Hindlimb muscle (tissue), 1 donor: ENCODE data around the gene RAD51B. TPM values are rescaled to one million over a fixed set of nuclear protein-coding genes. Genes with fewer than 3 reads are reported as not detected.
"Not testable (repeated sequence)": the region's sequence is repeated elsewhere in the genome, so short reads cannot be mapped to it uniquely, and the experiment has no call there.

Source experiments
- DNase-seq: peaks from one replicate; pipeline ENCODE4 v3.0.0-alpha.2; 2013
- polyA plus RNA-seq: library from polyadenylated mRNA; unstranded; fragments of 120-200 nt; gene quantifications from one replicate; pipeline ENCODE4 v1.2.1, GENCODE V29; 2013; ENCODE audit not compliant: insufficient read length

Gene RAD51B
- polyA plus RNA-seq, 1 donor = 10.2 TPM

DNA sequence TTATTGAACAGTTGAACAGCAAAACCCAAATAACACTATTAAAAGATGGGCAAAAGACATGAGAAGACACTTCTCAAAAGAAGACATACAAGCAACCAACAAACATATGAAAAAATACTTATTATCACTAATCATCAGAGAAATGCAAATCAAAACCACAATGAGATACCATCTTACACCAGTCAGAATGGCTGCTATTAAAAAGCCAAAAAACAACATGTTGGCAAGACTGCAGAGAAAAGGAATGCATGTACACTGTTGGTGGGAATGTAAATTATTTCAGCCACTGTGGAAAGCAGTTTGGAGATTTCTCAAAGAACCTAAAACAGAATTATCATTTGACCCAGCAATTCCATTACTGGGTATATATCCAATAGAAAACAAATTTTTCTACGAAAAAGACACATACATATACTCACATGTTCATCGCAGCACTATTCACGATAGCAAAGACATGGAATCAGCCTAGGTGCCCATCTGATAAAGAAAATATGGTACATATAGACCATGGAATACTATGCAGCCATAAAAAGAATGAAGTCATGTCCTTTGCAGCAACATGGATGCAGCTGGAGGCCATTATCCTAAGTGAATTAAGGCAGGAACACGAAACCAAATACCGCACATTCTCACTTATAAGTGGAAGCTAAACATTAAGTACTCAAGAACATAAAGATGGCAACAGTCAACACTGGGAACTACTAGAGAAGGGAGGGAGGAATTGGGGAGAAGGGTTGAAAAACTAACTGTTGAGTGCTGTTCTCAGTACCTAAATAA lies 367.1 kb downstream of the RAD51B start:
- DNase-seq = not testable (repeated sequence)

DNA sequence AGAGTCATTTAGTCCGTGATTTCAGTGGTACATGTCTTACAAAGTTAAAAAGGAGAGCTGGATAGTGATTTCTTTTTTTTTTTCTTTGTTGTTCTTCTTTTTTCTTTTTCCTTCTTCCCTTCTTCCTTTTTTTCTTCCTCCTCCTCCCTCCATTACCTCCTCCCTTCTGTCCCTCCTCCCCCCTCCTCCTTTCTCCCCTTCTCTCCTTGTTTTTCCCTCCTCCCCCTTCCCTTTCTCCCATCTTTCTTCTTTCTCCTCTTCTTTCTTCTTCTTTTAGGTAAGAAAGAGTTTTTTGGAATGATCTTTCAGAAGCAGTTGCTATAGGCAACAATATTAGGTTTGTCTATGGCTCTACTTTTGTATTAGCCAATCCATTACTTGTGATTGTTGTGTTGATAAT lies 368.6 kb downstream of the RAD51B start:
- no peak for DNase-seq

DNA sequence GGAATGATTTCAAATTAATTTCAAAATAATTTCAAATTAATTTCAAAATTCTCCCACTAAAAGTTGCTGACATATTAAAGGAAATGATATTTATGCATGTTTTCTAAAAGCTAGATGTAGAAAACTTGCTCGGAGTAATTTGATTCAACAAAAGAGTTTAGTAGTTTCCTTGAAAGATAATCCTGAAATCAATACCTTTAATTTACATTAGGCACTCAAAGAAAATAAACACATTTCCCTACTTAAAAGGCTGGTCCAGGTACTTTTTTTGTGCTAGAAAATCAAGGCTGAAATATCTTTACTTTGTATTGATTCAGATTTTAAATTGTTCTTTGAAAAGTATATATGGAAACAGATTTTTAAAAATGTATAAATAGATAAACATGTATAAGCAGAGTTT lies 370.5 kb downstream of the RAD51B start:
- no peak for DNase-seq

DNA sequence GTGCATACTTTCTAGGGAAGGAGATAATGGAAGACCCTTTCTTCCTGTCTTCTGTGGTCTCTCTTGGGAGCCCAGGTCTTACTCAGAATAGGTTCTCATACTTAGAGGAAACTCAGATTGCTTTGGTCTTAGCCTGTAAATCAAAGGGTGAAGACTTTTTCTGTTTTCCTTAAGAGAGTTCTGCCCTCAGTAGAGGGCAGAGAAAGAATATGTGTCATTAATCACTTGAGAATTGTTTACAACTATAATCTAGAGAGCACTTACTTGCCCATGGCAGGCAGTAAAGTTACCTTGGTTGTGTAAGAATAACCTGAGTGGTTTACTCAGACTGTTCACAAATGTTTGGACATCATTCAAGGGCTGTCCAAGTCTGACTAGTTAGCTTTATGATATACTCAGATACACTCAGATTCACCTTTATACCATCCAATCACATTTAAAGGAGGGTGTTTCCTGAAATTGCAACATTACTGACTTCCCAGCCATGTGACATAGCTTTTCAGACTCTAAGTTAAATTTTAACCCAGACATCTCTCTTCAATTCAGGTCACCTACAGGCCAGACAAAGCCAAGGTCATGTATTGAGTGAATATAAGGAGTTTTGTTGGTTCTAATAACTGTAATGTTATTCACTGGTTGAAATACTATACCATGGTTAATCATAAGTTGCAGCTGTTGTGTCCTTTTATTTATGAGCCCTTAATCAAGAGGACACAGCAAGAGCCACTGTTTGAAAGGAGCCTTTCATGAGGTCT lies 372.2 kb downstream of the RAD51B start:
- no peak for DNase-seq

DNA sequence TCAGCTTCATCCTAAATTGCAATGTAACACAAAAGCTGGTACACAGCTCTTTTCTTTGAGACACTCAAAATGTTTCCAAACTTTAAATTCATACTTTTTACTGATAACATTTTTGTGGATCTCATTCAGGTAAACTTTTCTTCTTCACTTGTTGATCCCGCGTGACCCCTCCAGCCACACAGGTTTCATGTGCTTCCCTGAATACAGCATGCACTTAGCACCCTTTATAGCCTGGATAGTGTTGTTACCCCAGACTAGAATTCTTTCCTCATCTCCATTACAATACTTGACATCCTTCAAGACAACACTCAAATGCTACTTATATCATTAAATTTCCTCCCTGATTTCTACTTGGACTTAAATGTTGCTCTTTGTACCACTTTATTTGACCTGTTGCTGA lies 373.4 kb downstream of the RAD51B start:
- no peak for DNase-seq

DNA sequence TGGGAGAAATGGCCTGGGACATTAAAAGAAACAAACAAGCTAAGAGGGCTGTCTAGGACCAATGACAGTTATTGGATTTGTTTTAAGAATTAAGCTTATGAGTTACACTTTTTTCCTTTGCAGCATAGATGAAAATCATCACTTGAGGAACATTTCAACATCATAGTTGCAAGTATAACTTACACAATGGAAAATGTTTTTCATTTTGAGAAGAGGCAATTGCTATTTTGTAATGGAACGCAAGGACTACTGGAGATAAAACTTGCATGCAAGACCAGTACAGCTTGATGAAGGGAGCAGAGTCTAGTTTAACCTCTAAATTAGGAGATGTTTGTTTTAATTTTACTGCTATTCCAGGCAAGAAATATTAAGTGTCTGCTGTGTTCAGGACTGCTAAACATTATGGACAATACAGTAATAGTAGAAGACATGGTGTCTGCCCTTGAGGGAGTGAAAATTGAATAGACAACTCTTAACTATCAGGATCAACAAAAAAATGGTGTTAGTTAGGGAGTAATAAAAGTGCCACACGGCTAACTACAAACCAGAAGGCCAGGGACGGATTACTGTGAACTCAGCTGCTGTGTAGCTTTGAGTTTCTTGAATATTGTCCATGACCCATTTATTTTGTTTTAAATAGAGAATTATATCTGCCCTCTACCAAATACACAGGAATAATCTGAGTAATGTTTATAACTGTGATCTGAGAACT lies 374.5 kb downstream of the RAD51B start:
- DNase-seq = no peak

DNA sequence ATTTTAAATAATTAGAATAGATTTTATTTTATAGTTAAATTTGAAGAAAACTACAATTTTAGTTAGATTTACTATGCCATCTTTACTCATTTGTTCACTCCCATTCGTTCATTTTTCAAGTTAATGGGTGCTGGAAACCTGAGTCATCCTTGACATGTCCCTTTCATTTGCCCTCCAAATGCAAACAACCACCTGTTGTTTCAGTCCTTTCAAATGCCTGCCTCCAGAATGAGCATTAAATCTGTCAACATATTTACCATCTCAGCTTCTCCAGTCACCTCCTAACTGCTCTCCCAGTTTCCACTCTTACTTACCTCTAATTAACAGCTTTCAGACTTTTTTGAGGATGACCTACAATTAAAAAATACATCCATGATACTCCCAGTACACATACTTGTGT lies 375.5 kb downstream of the RAD51B start:
- no peak for DNase-seq

DNA sequence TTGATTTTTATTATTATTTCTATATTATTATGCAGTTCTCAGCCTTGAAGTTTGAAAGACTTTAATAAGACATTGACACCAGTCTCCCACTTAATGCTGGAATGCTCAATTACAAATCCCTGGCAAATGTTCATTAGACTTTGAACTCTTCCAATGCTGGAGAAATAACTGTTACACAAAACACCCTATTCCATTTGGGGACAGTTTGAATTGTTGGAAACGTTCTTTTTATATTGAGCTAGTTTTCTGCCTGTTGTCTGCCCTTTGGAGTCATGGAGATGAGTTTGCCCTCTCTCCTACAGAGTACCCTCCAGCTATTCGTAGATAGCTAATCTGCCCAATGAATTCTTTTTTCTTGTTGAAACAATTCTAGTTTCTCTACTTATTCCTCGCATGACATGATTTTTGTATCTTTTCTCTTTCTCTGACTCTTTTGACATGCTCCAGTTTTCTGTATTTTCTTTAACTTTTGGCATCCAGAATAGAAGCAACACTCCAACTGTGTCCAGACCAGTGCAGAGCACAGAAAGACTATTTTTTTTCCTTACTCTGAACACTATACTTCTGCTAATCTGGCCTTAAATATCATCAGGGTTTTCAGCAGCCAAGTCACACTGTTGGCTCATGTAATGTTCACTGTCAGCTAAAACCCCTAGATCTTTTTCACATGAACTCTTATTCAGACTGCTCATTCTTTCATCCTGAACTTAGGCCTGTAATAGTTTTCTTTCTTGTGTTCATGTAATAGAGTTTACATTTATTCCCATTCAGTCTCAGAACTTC lies 379.3 kb downstream of the RAD51B start:
- peak; percentile 49 for DNase-seq

DNA sequence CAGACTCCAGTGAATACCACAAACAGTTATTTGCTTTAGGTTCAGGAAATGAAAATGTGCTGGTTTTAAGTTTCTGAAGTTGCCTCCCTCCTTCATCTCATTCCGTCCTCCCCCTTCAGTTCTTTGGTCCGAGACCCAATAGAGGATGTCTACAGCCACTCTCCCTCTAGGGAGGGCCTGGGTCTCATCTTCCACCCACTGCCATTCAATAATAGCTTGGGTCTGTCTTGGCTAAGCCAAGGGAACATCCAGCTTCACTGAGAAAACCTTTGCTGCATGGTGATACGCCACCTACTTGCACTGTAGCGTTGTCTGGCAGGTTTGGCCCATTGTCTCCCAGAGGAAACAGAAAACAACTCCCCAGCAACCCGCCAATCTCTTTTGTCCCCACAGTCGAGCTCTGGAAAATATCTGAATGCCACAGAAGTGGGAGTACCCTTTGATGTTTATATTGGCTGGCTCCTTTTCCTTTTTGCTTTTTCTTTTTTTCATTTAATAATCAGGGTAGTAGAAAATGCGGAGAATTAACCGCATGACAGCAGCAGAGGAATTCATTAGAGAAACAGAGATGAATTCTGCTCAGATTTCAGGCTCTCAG lies 380.1 kb downstream of the RAD51B start:
- DNase-seq = no peak

DNA sequence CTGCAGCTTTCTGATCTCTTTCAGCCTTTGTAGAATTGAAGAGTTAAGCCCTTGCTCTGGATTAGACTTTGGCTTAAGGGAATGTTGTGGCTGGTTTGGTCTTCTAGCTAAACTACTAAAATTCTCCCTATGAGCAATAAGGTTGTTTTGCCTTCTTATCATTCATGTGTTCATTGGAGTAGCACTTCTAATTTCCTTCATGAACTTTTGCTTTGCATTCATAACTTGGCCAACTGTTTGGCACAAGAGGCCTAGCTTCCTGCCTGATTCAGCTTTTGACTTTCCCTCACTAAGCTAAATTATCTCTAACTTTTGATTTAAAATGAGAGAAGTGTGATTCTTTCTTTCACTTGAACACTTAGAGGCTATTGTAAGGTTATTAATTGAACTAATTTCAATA lies 384.3 kb downstream of the RAD51B start:
- DNase-seq = no peak

DNA sequence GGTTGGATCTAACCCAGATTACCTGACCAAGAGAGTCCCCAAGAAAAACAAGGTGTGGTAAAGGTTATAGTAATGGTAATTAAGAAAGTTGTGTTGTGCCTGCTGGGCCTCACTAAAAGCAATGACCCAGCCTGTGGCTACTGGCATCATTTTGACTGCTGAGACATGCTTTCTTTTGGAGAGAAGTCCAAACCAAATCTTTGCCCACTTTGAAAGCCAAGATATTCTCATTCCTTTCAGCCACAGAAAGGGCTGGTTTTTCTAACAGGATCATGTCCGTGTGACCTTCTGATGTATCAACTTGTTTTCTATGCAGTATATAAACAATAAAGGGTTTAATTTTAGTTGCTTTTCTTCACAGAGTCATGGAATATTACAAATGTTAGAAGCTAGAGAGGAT lies 388.6 kb downstream of the RAD51B start:
- no peak for DNase-seq

DNA sequence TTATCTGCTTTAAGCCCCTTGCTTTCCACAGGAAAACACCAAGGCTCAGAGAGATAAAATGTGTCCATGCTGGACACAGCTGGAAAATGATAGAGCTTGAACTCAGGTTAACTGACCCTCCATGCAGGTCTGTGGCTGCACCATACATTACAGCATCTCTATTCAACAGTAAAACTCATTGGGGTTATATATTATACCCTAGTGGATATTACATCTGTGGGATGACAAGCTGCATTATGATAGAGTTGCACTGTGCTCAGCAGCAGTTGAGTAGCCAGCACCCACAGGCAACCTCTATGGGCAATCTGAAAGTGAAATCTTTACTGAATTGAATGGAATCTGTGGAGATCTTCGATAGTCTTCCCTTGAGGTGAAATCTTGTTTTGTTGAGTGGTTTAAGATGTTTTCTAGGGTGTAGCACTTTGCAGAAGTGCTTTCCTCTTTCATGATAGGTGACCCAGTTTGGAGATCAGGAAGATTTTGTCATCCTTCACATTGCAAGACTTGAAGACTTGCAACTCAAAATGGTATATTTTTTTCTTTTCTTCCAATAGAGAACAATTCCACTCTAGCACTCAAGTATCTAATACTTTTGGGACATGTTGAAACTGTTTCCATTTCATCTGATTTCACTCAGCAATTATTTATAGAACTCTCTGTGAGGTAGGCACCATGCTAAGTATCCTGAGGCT lies 389.2 kb downstream of the RAD51B start:
- DNase-seq = no peak

DNA sequence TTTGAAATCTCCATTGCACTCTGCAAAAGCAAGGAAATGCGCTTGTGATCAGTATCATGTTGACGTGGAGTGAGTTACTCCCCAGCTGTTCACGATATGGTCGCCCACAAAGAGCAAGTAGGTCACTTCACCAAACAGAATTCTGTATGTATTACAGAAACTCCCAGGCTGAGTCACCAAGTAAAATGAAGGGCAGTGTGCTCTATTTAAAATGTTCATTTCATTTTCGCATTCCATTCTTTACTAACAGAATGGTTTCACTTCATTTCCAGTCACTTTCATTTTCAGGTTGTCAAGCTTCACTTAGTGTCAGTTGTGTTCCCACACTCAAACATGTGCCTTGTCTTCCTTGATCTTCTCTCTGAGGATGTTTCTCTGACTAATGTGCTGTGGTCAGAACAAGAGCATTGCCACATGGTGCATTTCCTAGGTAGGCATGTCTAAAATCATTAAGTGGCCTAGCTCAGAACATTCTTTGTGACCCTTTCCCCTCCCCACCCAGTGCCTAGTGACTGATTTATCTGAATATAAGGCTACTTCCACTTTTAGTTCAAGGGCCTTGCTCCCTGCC lies 391.2 kb downstream of the RAD51B start:
- no peak for DNase-seq

DNA sequence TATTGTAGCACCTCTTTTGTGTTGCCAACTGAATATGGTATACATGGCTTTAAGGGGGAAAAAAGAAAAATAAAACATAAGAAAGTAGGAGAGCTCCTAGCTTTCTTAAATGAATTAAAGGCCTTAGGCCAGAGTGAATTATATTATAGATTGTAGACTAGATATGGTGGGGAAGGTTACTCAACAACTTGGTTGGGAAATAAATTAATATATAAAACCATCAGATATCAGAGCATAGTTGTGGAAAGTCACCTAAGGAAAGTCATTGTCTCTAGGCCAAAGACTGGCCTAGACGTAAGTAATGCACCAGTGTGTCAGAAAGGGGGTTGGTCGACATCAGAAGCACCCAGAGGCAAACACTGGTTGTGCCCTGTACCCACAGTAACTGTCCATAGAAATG lies 391.8 kb downstream of the RAD51B start:
- no peak for DNase-seq

DNA sequence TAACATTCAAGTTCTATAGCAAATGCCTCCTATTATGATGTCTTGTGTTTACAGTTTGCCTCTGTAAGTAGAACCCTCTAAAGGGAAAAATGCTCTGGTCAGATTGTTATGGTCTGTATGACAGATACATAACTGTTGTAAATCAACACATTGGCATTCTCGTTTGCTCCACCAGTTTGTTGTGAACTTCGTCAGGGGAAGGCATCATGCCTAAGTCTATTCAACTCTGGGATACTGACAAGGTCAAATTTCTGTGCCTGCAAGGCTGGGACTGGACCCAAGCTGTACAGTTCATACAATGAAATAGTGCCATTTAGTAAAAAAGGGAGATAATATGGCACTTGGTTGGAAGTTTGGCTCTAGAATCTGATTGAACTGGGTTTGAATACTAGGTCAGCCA lies 392.3 kb downstream of the RAD51B start:
- DNase-seq = no peak

DNA sequence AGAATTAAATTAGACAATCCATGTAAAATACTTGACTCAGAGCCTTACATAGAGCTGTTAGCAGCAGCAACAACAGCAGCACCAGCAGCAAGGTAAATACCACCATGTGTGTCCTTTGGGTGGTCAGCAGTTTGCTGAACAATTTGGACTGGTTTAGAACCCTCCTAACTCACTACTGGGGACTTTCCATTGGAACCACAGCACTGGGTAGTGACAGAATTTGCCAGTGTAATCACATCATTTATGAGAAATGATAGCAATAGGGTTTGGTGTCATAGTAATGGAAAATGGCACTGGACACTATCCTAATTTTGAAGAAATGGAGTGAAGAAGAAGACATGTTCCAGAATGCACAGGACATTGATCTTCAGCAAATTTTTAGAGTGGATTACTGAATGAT lies 392.8 kb downstream of the RAD51B start:
- DNase-seq = no peak

DNA sequence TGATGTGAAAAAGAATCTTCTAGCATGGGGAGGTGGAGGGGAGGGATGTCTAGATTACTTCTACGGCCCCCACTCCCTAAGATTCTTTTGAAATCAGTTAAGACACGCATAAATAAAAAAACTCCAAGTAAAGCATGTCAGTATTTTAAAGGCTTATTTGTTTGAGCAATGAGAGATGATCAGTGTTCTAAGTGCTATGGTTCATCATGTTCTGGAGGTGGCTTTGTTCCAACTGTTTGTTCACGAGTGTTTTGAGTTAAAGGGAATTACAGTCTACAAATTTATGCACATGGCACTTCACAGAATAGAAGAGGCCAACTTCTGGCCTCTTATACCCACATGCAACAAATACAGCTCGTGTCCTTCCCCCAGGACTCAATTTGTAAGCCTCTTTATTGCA lies 394.9 kb downstream of the RAD51B start:
- DNase-seq = no peak

DNA sequence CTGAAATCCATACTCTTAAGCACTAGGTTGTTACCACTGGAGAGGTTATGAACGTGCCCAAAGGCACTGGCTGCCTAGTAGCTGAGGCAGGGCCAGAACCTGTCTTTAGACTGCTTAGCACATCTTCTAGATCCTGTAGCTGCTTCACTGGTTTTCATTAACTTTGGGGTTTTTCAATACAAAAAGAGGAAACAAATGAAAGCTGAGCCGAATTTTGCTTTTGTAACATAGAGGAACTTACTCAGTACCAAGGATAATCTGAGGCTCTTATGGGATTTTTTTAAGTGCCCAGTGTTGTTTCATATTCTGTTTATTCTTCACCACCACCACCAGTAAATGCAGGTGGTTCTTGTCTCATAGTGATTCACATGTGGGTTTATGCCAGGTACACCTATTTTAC lies 396.1 kb downstream of the RAD51B start:
- no peak for DNase-seq

DNA sequence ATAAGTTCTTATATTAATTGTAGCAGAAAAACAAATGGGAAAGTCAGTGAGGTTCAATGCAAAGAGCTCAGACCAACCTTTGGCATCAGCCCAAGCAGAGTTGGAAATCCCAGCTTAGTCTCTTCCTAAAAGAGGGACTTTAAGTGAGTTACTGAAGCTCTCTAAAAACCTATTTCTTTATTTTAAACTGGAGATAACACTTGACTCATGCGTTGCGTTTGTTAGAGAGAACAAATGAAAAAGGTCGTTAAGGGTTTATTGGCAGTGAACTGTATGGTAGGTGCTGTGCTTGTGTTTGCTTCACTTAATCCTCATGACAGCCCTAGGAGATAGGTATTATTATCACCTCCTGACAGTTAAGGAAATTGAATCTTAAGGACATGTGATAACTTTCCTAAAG lies 396.5 kb downstream of the RAD51B start:
- DNase-seq = no peak

DNA sequence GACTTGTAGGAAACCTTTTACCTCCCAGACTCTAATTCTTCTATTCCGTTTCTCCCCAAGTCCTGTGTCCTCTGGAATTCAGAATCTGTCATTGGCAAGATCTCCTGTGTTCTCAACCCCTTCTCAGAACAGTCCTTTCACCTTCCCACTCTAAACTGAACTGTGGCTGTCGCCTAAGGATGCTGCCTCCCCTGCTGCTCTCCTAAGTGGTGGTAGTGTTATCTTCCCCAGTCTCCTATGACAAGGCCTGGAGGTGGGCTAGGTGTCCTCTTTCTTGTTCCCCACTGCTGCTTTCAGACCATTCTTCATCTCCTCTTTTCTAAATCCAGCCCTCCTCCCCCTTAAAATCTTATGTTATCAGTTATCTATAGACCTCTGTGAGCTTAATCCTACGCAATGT lies 397.4 kb downstream of the RAD51B start:
- no peak for DNase-seq

DNA sequence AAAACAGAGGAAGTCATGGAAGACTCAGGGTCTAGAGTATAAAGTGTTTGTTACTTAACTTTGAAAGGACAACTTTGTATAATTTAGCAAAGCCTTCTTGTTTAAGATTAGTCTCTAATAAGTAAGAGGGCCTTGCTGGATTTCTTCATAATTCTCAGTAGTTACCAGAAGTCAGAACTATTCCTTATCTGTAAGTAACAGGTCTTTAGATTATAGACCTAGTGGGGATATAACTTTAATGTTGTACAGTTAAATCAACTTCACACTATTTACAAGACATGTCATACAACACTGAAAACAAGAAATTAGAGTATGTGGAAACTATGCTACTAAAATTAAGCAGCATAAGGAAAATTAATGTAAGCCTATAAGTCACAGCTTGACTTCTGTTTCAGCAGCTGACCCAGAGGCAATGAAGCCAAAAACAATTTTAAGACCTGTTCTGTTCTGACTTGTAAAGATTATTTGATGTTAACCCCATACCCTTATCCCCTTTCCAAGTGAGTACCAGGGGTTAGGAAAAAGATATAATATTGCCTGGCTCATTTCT lies 398.3 kb downstream of the RAD51B start:
- no peak for DNase-seq
